Loucy (cell line): ENCODE measurements around the gene ITPRIPL1.

Experiments used
- EZH2phosphoT487 ChIP-seq: fragments of 200-600 bp; IDR thresholded peaks from 2 replicates; pipeline ENCODE4 v1.6.1; 2018; ENCODE audit warnings: antibody characterized with exemption, mild to moderate bottlenecking, moderate library complexity, borderline replicate concordance
- TF ChIP-seq, protein P1 (sequence below): fragments of 200-600 bp; sonication (generic); conservative IDR thresholded peaks from 2 replicates; pipeline ENCODE4 v1.5.1; 2014; ENCODE audit warnings: mild to moderate bottlenecking, antibody characterized with exemption, low read length

DNA sequence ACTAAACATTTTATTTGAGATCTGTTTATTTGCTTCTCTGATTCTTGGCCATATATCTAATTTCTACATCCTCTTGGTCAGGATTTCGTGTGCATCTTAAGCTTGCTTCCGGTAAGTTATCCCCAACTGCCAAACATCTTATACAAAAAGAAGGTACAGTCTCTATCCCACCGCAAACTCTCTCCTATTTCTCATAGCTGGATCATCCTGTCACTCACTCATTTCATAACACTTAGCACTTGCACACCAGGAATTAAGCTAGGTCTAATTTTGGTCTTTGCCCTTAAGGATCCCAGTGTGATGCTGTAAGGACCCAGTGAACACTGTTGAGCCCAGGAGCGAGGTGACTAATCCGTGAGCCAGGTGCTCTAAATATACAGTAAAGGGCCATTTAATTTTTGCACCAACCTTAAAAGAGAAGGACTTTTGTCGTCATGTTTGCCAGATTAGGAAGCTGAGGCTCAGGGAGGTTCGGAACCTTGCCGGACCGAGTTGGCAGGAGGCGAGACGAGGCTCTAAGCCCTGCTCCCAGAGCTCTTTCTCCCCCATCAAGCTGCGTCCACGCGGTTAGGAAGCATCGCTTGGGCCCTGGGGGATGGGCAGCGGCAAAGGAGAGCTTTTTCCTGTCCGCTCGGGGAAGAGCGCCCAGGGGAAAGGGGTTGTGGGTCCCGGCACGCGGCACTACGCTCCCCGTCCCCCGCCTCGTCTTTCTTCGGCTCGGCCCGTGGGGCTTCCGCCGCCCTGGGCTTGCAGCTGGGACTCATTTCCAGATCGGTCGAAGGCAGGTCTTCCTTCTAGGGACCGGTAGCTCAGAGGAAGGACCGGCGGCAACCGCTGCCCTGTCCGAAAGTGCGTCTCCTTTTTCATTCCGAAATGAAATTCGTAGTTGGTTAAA is 4.1 kb upstream of the ITPRIPL1 start:
- TF ChIP-seq, protein P1, sequence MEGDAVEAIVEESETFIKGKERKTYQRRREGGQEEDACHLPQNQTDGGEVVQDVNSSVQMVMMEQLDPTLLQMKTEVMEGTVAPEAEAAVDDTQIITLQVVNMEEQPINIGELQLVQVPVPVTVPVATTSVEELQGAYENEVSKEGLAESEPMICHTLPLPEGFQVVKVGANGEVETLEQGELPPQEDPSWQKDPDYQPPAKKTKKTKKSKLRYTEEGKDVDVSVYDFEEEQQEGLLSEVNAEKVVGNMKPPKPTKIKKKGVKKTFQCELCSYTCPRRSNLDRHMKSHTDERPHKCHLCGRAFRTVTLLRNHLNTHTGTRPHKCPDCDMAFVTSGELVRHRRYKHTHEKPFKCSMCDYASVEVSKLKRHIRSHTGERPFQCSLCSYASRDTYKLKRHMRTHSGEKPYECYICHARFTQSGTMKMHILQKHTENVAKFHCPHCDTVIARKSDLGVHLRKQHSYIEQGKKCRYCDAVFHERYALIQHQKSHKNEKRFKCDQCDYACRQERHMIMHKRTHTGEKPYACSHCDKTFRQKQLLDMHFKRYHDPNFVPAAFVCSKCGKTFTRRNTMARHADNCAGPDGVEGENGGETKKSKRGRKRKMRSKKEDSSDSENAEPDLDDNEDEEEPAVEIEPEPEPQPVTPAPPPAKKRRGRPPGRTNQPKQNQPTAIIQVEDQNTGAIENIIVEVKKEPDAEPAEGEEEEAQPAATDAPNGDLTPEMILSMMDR: no peak
- no peak for TF ChIP-seq EZH2phosphoT487
